ENCODE data around the gene SEMA3F.

DNA sequence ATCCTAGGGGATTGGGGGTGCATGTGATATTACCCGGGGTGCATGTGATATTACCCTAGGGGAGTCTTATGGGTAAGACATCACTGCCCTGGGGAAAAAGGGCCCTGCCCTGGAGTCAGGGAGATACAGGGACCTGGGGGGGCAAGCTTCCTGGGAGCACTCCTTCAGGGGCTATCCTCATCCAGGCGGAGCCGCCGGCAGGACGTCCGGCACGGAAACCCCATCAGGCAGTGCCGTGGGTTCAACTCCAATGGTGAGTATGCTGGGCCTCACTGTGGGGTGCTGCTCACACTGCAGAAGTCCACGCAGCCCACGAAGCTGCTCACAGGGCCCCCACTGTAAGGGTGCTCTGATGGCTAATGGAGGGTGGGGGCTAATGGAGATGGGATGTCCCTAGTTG is 31.0 kb downstream of the SEMA3F start:
- TF ChIP-seq, protein P1, sequence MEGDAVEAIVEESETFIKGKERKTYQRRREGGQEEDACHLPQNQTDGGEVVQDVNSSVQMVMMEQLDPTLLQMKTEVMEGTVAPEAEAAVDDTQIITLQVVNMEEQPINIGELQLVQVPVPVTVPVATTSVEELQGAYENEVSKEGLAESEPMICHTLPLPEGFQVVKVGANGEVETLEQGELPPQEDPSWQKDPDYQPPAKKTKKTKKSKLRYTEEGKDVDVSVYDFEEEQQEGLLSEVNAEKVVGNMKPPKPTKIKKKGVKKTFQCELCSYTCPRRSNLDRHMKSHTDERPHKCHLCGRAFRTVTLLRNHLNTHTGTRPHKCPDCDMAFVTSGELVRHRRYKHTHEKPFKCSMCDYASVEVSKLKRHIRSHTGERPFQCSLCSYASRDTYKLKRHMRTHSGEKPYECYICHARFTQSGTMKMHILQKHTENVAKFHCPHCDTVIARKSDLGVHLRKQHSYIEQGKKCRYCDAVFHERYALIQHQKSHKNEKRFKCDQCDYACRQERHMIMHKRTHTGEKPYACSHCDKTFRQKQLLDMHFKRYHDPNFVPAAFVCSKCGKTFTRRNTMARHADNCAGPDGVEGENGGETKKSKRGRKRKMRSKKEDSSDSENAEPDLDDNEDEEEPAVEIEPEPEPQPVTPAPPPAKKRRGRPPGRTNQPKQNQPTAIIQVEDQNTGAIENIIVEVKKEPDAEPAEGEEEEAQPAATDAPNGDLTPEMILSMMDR (conservative IDR thresholded peaks at IDR 0.05; ENCODE audit: low read depth in 2 of 2), result no peak
- TF ChIP-seq JUNB (IDR thresholded peaks at IDR 0.05; ENCODE audit: unreplicated experiment) (no peak), NANOG (IDR thresholded peaks at IDR 0.05; ENCODE audit: borderline replicate concordance) (no peak), EZH2phosphoT487 (IDR thresholded peaks at IDR 0.05; ENCODE audit: unreplicated experiment) (no peak), EZH2 (IDR thresholded peaks at IDR 0.05; ENCODE audit: low read depth, unreplicated experiment) (no peak), POLR2AphosphoS5 (IDR thresholded peaks at IDR 0.05; ENCODE audit: low read depth) (no peak), ZNF331 (CRISPR knock-in tag; IDR thresholded peaks at IDR 0.05; ENCODE audit: low read depth) (no peak), CREB1 (CRISPR knock-in tag; IDR thresholded peaks at IDR 0.05; ENCODE audit: low read depth) (no peak), ZNF114 (CRISPR knock-in tag; IDR thresholded peaks at IDR 0.05) (no peak)
- TF ChIP-seq, protein P2, sequence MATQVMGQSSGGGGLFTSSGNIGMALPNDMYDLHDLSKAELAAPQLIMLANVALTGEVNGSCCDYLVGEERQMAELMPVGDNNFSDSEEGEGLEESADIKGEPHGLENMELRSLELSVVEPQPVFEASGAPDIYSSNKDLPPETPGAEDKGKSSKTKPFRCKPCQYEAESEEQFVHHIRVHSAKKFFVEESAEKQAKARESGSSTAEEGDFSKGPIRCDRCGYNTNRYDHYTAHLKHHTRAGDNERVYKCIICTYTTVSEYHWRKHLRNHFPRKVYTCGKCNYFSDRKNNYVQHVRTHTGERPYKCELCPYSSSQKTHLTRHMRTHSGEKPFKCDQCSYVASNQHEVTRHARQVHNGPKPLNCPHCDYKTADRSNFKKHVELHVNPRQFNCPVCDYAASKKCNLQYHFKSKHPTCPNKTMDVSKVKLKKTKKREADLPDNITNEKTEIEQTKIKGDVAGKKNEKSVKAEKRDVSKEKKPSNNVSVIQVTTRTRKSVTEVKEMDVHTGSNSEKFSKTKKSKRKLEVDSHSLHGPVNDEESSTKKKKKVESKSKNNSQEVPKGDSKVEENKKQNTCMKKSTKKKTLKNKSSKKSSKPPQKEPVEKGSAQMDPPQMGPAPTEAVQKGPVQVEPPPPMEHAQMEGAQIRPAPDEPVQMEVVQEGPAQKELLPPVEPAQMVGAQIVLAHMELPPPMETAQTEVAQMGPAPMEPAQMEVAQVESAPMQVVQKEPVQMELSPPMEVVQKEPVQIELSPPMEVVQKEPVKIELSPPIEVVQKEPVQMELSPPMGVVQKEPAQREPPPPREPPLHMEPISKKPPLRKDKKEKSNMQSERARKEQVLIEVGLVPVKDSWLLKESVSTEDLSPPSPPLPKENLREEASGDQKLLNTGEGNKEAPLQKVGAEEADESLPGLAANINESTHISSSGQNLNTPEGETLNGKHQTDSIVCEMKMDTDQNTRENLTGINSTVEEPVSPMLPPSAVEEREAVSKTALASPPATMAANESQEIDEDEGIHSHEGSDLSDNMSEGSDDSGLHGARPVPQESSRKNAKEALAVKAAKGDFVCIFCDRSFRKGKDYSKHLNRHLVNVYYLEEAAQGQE (IDR thresholded peaks at IDR 0.05; ENCODE audit: unreplicated experiment), result no peak

All from GM23338 (cell line).